Left colon (tissue), 2 donors: ENCODE results near the gene ACTRT3. TPM values are rescaled to one million over a fixed set of nuclear protein-coding genes. Genes with fewer than 3 reads are reported as not detected.

Experiments
- ATAC-seq: fragments of 200-7000 bp; cut with Tn5 transposase; one replicate; pipeline ENCODE4 v1.9.1; 2020; ENCODE audit warnings: mild to moderate bottlenecking, moderate library complexity
- DNase-seq, 2 donors: peaks; one replicate each; pipeline ENCODE4 v3.0.0-alpha.2; 2020
- intact Hi-C, 2 donors: fragments of 100-400 bp; cut with DNase I in 1 of 2; cut with micrococcal nuclease in 1 of 2; formaldehyde crosslinking; loops; one replicate each; pipeline versions ENCODE4 v1.11.2 to v1.14.0; 2022; cut with DNase I, micrococcal nuclease
- total RNA-seq, 2 donors: library from RNA; stranded (reverse); fragmentation: NEBNext Ultra II Directional; extraction: Animal tissue kit (Norgen Biotek cat#: 25700); gene quantifications; one replicate each; pipeline ENCODE4 v1.2.1, GENCODE V29; 2021
- donor health status: DM: no; HTN: no; CAD: no.
- donor health status: DM: yes; HTN: yes; CAD: no.

The ACTRT3 gene
- total RNA-seq, 2 donors from 2014 or later: 1.1 to 1.5 TPM

- no peak for DNase-seq
- intact Hi-C loops: no loop called here
- ATAC-seq: no peak
Observed at GRCh38 chr3:169777822-169778221, 8.5 kb upstream of the ACTRT3 start.

GRCh38 chr3:169774186-169774585, 4.8 kb upstream of the ACTRT3 start:
- no peak for DNase-seq
- intact Hi-C loops: no loop called here
- no peak for ATAC-seq

GRCh38 chr3:169772897-169773816, 3.8 kb upstream of the ACTRT3 start, which contains the start of gene MYNN:
TSS of gene MYNN (plus strand) at chr3:169773396. CDS start at chr3:169774296, 900 bp downstream.
- DNase-seq: peak; percentile 91 to 95
- intact Hi-C loops: no loop called here

GRCh38 chr3:169772305-169772896, 3.0 kb upstream of the ACTRT3 start:
- peak; percentile 48 for ATAC-seq
- DNase-seq: peak; percentile 76 to 77
- intact Hi-C loops: no loop called here

More at GRCh38 chr3:169772897-169773816, 3.8 kb upstream of the ACTRT3 start, which contains the start of gene MYNN:
- peak; percentile 86 for ATAC-seq

- peak; percentile 21 for ATAC-seq
- intact Hi-C loops: no loop called here
- peak in 1 of 2 donors; percentile 56 for DNase-seq
Observed at GRCh38 chr3:169771497-169772304, 2.3 kb upstream of the ACTRT3 start.

- intact Hi-C loops: loop anchor here in 1 of 2 donors (5.0 kb wide), 1 partner anchor 202 kb away; the partner anchor contains the start of gene SEC62
- ATAC-seq (peak; percentile 86), DNase-seq (peak; percentile 93 to 95)
Observed at GRCh38 chr3:169764882-169765612, 4.3 kb downstream of the ACTRT3 start, which contains the start of gene TERC. TSS of gene TERC (minus strand) at chr3:169765060.

- intact Hi-C loops: loop anchor here in 1 of 2 donors (5.0 kb wide), 1 partner anchor 203 kb away; the partner anchor contains the start of gene SEC62
- ATAC-seq (peak; percentile 53), DNase-seq (peak; percentile 64 to 75)
Observed at GRCh38 chr3:169764312-169764881, 5.0 kb downstream of the ACTRT3 start.

- intact Hi-C loops: loop anchor here in 1 of 2 donors (5.0 kb wide), 1 partner anchor 207 kb away; the partner anchor contains the start of gene SEC62
- DNase-seq: no peak
Observed at GRCh38 chr3:169760479-169760878, 8.9 kb downstream of the ACTRT3 start.

GRCh38 chr3:169759256-169759655, 10.1 kb downstream of the ACTRT3 start:
- ATAC-seq: no peak
- intact Hi-C loops: no loop called here
- DNase-seq: no peak

More at GRCh38 chr3:169760479-169760878, 8.9 kb downstream of the ACTRT3 start:
- no peak for ATAC-seq

GRCh38 chr3:169758359-169758994, 10.9 kb downstream of the ACTRT3 start:
- ATAC-seq (peak; percentile 64), DNase-seq (no peak)
- intact Hi-C loops: no loop called here

GRCh38 chr3:169755488-169755887, 13.9 kb downstream of the ACTRT3 start:
- no peak for DNase-seq
- ATAC-seq: no peak
- intact Hi-C loops: no loop called here

- ATAC-seq: no peak
- intact Hi-C loops: no loop called here
Observed at GRCh38 chr3:169754711-169755110, 14.7 kb downstream of the ACTRT3 start.

GRCh38 chr3:169751875-169752274, 17.5 kb downstream of the ACTRT3 start:
- no peak for ATAC-seq
- intact Hi-C loops: no loop called here
- DNase-seq: no peak

More at GRCh38 chr3:169754711-169755110, 14.7 kb downstream of the ACTRT3 start:
- no peak for DNase-seq

- DNase-seq (no peak), ATAC-seq (no peak)
- intact Hi-C loops: no loop called here
Observed at GRCh38 chr3:169750665-169751064, 18.7 kb downstream of the ACTRT3 start.

GRCh38 chr3:169748670-169749069, 20.7 kb downstream of the ACTRT3 start:
- intact Hi-C loops: no loop called here
- DNase-seq (no peak), ATAC-seq (peak; percentile 66)

- no peak for ATAC-seq
- intact Hi-C loops: no loop called here
Observed at GRCh38 chr3:169746924-169747323, 22.4 kb downstream of the ACTRT3 start.

GRCh38 chr3:169744366-169745054, 24.9 kb downstream of the ACTRT3 start:
- intact Hi-C loops: no loop called here
- ATAC-seq: no peak
- no peak for DNase-seq

More at GRCh38 chr3:169746924-169747323, 22.4 kb downstream of the ACTRT3 start:
- DNase-seq: no peak
